OCI-LY7 (cell line): ENCODE data around the gene DOCK3.

Experiments used
- EZH2phosphoT487 ChIP-seq: fragments of 200-600 bp; sonication (generic); IDR thresholded peaks from 2 replicates; pipeline ENCODE4 v1.6.1; 2018; ENCODE audit warnings: low read depth, borderline replicate concordance, mild to moderate bottlenecking, mixed run types, antibody characterized with exemption, low read length, moderate library complexity, mixed read lengths
- TF ChIP-seq, protein P1 (sequence below): fragments of 200-600 bp; sonication (generic); conservative IDR thresholded peaks from 2 replicates; pipeline ENCODE4 v1.5.1; 2014; ENCODE audit warnings: mild to moderate bottlenecking, antibody characterized with exemption, low read length, moderate library complexity, mixed read lengths

DNA sequence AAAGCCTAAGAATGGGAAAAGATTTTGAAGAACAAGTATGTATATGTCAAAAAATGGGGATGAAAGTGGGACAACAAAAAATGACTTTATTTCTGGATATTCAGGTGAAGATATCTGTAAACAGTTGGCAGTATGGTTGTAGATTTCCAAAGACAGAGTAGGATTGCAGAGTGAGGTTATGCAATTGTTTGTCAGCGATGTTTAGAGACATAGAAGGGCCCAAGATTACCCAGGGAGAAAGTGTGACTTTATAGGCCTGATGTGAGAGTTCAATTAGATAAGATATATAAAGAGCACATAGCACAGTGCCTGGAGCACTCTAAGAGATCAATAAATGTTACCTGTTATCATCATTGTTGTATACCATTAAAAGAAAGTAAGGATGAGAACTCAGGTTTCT is 319.8 kb downstream of the DOCK3 start:
- TF ChIP-seq, protein P1, sequence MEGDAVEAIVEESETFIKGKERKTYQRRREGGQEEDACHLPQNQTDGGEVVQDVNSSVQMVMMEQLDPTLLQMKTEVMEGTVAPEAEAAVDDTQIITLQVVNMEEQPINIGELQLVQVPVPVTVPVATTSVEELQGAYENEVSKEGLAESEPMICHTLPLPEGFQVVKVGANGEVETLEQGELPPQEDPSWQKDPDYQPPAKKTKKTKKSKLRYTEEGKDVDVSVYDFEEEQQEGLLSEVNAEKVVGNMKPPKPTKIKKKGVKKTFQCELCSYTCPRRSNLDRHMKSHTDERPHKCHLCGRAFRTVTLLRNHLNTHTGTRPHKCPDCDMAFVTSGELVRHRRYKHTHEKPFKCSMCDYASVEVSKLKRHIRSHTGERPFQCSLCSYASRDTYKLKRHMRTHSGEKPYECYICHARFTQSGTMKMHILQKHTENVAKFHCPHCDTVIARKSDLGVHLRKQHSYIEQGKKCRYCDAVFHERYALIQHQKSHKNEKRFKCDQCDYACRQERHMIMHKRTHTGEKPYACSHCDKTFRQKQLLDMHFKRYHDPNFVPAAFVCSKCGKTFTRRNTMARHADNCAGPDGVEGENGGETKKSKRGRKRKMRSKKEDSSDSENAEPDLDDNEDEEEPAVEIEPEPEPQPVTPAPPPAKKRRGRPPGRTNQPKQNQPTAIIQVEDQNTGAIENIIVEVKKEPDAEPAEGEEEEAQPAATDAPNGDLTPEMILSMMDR, result no peak
- TF ChIP-seq EZH2phosphoT487, result no peak
